ENCODE data around the gene BACH2.
"Not testable (repeated sequence)": the region's sequence is repeated elsewhere in the genome, so short reads cannot be mapped to it uniquely, and the experiment has no call there.

Gene BACH2

GRCh38 chr6:90055924-90056323 is 240.7 kb downstream of the BACH2 start:
- not testable (repeated sequence) for DNase-seq

- DNase-seq: not testable (repeated sequence)
Measured at GRCh38 chr6:90054193-90054592, 242.4 kb downstream of the BACH2 start.

GRCh38 chr6:90053614-90054013 is 243.0 kb downstream of the BACH2 start:
- DNase-seq: no peak

- DNase-seq: no peak
Measured at GRCh38 chr6:90049295-90049694, 247.3 kb downstream of the BACH2 start.

- DNase-seq: no peak
Measured at GRCh38 chr6:90048206-90048967, 248.3 kb downstream of the BACH2 start.

GRCh38 chr6:90045535-90045934 is 251.1 kb downstream of the BACH2 start:
- DNase-seq: no peak

- no peak for DNase-seq
Measured at GRCh38 chr6:90044833-90045381, 251.7 kb downstream of the BACH2 start.

- no peak for DNase-seq
Measured at GRCh38 chr6:90044182-90044832, 252.3 kb downstream of the BACH2 start.

GRCh38 chr6:90040931-90041330 is 255.7 kb downstream of the BACH2 start:
- DNase-seq: no peak

- no peak for DNase-seq
Measured at GRCh38 chr6:90039911-90040310, 256.7 kb downstream of the BACH2 start.

GRCh38 chr6:90038961-90039653 is 257.5 kb downstream of the BACH2 start:
- no peak for DNase-seq

- no peak for DNase-seq
Measured at GRCh38 chr6:90036963-90037362, 259.7 kb downstream of the BACH2 start.

- DNase-seq: no peak
Measured at GRCh38 chr6:90035047-90035723, 261.5 kb downstream of the BACH2 start.

GRCh38 chr6:90033746-90034271 is 262.8 kb downstream of the BACH2 start:
- no peak for DNase-seq

GRCh38 chr6:90032489-90033212 is 264.0 kb downstream of the BACH2 start:
- DNase-seq: not testable (repeated sequence)

- DNase-seq: no peak
Measured at GRCh38 chr6:90028995-90029635, 267.5 kb downstream of the BACH2 start.

- DNase-seq: no peak
Measured at GRCh38 chr6:90028066-90028778, 268.4 kb downstream of the BACH2 start.

GRCh38 chr6:90026216-90026615 is 270.4 kb downstream of the BACH2 start:
- no peak for DNase-seq

GRCh38 chr6:90025523-90026061 is 271.1 kb downstream of the BACH2 start:
- no peak for DNase-seq

- no peak for DNase-seq
Measured at GRCh38 chr6:90024633-90025032, 272.0 kb downstream of the BACH2 start.

Data from retina (tissue), 1 donor.